Prostate gland (tissue), 2 donors: ENCODE results near the gene STK25. TPM values are rescaled to one million over a fixed set of nuclear protein-coding genes. Genes with fewer than 3 reads are reported as not detected.
"Not testable (repeated sequence)": the region's sequence is repeated elsewhere in the genome, so short reads cannot be mapped to it uniquely, and the experiment has no call there.

Experiments
- DNase-seq: peaks from one replicate; pipeline ENCODE4 v3.0.0-alpha.2; 2019; ENCODE audit warnings: low spot score
- H3K27ac ChIP-seq, 2 donors: fragments of 200-600 bp; sonication (generic); 2 replicates each; pipeline ENCODE4 v1.5.1; 2017 to 2019
- H3K27me3 ChIP-seq: fragments of 200-600 bp; sonication (generic); replicated peaks from 2 replicates; pipeline ENCODE4 v1.5.1; 2019; ENCODE audit not compliant: insufficient read depth
- H3K36me3 ChIP-seq, 2 donors: fragments of 200-600 bp; sonication (generic); 1 replicate in 1 of 2; 2 replicates in 1 of 2; pipeline versions ENCODE4 v1.5.1 to v1.8.1; 2017 to 2019
- H3K4me1 ChIP-seq: fragments of 200-600 bp; sonication (generic); replicated peaks from 2 replicates; pipeline ENCODE4 v1.5.1; 2019
- H3K4me3 ChIP-seq, 2 donors: fragments of 200-600 bp; sonication (generic); 2 replicates each; pipeline ENCODE4 v1.5.1; 2017 to 2019
- H3K9me3 ChIP-seq: fragments of 200-600 bp; sonication (generic); 2 replicates; pipeline ENCODE4 v1.5.1; 2017
- POLR2A ChIP-seq: fragments of 450-650 bp; IDR thresholded peaks from one replicate; pipeline ENCODE4 v1.6.1; 2016; ENCODE audit warnings: antibody characterized with exemption, mild to moderate bottlenecking
- POLR2AphosphoS5 ChIP-seq: sonication (generic); formaldehyde crosslinking; IDR thresholded peaks from one replicate; pipeline ENCODE4 v1.6.1; 2017; ENCODE audit warnings: antibody characterized with exemption
- WGBS: methylation state at CpG from one replicate; pipeline ENCODE4 v1.1.5; 2018; 5-methylcytosine and 5-hydroxymethylcytosine counted together
- intact Hi-C: fragments of 100-400 bp; cut with DNase I; formaldehyde crosslinking; loops from one replicate; pipeline ENCODE4 v1.14.2; 2022
- total RNA-seq, 2 donors: library from RNA; depleted of rRNA; stranded (reverse); fragments of >200 nt; gene quantifications; one replicate each; pipeline ENCODE4 v1.1.0, GENCODE V29; 2016
- TF ChIP-seq, protein P1 (sequence below), 4 experiments: fragments of 200-600 bp in 2 of 4; fragments of 450-650 bp in 2 of 4; sonication (generic) in 2 of 4; IDR thresholded peaks; 1 replicate in 3 of 4; 2 replicates in 1 of 4; pipeline ENCODE4 v1.5.1; 2016 to 2019; ENCODE audit warnings: antibody characterized with exemption in 4 of 4, mild to moderate bottlenecking in 2 of 4, moderate library complexity in 2 of 4

Gene STK25
- total RNA-seq, 2 donors from 2014 or later = 169 to 235 TPM

DNA sequence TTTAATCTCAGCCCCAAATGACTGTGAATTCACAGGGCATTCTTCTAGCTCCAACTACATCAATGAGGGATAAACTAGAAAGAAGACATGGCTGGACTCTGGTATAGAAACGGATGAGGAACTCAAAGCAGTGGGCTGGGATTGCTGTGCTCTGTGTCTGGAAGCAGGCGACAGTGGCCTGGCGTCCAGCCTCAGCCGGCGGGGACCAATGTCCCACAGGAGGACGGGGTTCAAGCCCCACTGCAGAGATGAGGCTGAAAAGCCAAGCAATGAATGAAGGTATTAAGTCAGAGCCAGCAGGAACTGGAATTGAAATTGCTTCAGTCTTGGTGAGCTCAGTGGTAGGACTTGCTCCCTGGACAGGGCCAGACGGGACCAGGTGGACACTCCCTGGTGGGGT is 25.9 kb upstream of the STK25 start:
- H3K36me3 ChIP-seq = no peaks in the 10 kb centered on the region
- H3K4me3 ChIP-seq = no peak overlapping the region
- TF ChIP-seq, protein P1, sequence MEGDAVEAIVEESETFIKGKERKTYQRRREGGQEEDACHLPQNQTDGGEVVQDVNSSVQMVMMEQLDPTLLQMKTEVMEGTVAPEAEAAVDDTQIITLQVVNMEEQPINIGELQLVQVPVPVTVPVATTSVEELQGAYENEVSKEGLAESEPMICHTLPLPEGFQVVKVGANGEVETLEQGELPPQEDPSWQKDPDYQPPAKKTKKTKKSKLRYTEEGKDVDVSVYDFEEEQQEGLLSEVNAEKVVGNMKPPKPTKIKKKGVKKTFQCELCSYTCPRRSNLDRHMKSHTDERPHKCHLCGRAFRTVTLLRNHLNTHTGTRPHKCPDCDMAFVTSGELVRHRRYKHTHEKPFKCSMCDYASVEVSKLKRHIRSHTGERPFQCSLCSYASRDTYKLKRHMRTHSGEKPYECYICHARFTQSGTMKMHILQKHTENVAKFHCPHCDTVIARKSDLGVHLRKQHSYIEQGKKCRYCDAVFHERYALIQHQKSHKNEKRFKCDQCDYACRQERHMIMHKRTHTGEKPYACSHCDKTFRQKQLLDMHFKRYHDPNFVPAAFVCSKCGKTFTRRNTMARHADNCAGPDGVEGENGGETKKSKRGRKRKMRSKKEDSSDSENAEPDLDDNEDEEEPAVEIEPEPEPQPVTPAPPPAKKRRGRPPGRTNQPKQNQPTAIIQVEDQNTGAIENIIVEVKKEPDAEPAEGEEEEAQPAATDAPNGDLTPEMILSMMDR (IDR thresholded peaks at IDR 0.05) = no peak
- TF ChIP-seq POLR2AphosphoS5 (no peak), POLR2A (no peak)
- H3K27ac ChIP-seq = no peak overlapping the region
- H3K4me1 ChIP-seq = no peaks in the 10 kb centered on the region
- intact Hi-C loops = no loop called here
- H3K27me3 ChIP-seq = no peaks in the 10 kb centered on the region
- 93% methylated on average over 7 of the region's 7 CpGs for WGBS
- no peaks in the 10 kb centered on the region for H3K9me3 ChIP-seq
- no peak for DNase-seq

DNA sequence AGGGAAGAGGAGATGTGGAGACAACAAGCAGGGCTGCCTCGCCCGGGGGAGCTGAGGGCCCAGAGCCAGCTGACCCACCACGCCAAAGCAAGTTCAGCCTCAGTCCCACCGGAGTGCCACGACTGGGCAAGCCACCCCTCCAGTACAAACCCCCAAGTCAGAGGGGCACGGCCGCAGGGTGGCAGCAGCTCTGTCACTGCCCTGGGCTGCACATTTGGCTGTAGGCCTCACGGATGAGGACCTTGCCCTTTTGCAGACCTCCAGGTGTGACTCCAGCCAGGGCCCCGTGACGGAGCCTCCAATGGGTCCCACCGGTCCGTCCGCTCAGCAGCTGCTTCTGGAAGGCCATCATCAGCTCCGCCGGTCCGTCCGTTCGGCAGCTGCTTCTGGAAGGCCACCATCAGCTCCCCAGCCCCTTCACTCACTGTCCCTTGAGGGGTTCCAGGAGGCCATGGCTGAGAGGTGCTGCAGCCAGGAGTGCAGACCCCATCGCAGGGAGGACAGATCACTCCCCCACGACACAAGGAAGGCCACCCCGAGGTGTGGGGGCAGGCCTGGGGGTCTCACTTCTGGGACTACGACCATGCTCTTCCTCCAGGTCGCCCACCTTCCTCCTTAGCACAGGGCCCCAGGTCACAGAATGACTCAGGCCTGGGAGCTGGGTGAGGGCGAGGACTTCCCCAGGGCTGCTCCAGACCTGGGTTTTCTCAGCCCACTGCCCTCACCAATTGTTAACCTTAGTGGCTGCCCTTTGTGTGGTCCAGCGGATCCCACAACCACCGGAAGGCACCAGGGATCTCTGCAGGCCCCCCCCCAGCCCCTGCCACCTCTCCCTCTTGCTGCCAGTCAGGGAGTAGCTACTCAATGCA is 24.6 kb upstream of the STK25 start:
- Histone ChIP-seq H3K36me3 (no peaks in the 10 kb centered on the region), H3K4me1 (no peaks in the 10 kb centered on the region), H3K4me3 (no peak overlapping the region), H3K9me3 (no peaks in the 10 kb centered on the region), H3K27me3 (no peaks in the 10 kb centered on the region), H3K27ac (no peak overlapping the region)
- intact Hi-C loops = no loop called here
- no peak for TF ChIP-seq POLR2AphosphoS5
- TF ChIP-seq POLR2A = no peak
- TF ChIP-seq, protein P1 (IDR thresholded peaks at IDR 0.05) = no peak
- no peak for DNase-seq
- WGBS = 92% methylated on average over 26 of the region's 26 CpGs

DNA sequence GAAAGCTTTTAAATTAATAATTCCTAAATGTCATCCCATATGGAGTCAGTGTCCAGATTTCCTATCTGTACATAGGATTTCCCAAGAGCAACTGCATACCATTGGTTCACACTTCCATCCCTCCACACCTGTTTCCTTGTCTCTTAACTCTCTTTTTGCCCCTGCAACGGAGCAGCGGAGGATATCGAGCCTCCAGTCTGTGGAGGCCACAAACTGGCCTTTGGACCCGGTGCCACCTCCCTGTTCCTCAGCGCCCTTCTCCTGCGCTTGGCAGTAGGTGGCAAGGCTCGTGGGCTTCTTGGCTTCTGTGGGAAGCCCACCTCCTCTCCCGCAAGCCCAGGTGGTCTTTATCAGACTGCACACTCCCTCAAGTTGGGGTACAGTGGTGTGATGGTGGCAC is 23.8 kb upstream of the STK25 start:
- Histone ChIP-seq H3K4me1 (no peaks in the 10 kb centered on the region), H3K4me3 (no peak overlapping the region), H3K9me3 (no peaks in the 10 kb centered on the region), H3K36me3 (no peaks in the 10 kb centered on the region), H3K27ac (no peak overlapping the region), H3K27me3 (no peaks in the 10 kb centered on the region)
- intact Hi-C loops = no loop called here
- WGBS = 93% methylated on average over 8 of the region's 8 CpGs
- TF ChIP-seq, protein P1 (IDR thresholded peaks at IDR 0.05) = no peak
- no peak for TF ChIP-seq POLR2AphosphoS5
- TF ChIP-seq POLR2A = no peak
- no peak for DNase-seq

DNA sequence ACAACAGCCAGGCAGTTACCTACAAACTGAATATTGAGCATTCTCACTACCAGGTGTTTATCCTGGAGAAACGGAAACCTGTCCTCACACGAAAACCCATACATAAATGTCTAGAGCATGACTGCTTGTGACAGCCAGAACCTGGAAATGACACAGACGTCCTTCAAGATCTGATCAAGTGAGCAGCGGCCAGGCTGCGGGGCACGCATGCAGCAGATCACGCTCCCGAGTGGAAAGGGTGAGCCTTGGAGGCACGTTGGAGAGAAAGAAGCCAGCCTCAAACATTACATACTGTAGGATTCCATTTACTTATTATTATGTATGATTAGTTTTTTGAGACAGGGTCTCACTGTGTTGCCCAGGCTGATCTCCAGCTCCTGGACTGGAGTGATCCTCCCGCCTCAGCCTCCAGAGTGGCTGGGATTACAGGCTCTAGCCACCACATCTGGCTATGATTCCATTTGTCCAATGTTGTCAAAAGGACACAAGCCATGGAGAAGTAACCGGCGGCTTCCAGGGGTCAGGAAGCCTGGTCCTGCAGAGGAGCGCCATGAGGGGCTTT is 22.9 kb upstream of the STK25 start:
- Histone ChIP-seq H3K36me3 (no peaks in the 10 kb centered on the region), H3K27ac (no peak overlapping the region), H3K27me3 (no peaks in the 10 kb centered on the region), H3K4me1 (no peaks in the 10 kb centered on the region), H3K9me3 (no peaks in the 10 kb centered on the region), H3K4me3 (no peak overlapping the region)
- 61% methylated on average over 13 of the region's 13 CpGs for WGBS
- intact Hi-C loops = no loop called here
- TF ChIP-seq POLR2A = no peak
- TF ChIP-seq, protein P1 (IDR thresholded peaks at IDR 0.05) = no peak
- TF ChIP-seq POLR2AphosphoS5 = no peak
- DNase-seq = no peak

DNA sequence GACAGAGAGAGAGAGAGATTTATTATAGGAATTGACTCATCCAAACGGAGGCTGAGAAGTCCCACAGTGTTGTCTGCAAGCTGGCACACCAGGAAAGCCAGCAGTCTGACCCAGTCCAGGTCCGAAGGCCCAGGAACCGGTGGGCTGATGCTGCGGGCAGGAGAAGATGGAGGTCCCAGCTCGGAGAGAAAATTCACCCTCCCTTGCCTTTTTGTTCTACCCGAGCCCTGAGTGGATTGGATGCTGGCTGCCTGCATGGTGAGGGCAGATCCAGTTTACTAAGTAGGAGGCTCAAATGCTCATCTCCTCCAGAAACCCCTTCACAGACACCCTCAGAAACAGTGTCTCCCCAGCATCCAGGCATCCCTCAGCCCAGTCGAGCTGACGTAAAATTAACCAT is 22.2 kb upstream of the STK25 start:
- no peaks in the 10 kb centered on the region for H3K4me1 ChIP-seq
- H3K27me3 ChIP-seq = no peaks in the 10 kb centered on the region
- no peak overlapping the region for H3K27ac ChIP-seq
- H3K36me3 ChIP-seq = no peaks in the 10 kb centered on the region
- WGBS = 60% methylated on average over 8 of the region's 8 CpGs
- no peak for DNase-seq
- intact Hi-C loops = no loop called here
- no peaks in the 10 kb centered on the region for H3K9me3 ChIP-seq
- TF ChIP-seq, protein P1 (IDR thresholded peaks at IDR 0.05) = no peak
- TF ChIP-seq POLR2A = no peak
- TF ChIP-seq POLR2AphosphoS5 = no peak
- no peak overlapping the region for H3K4me3 ChIP-seq

DNA sequence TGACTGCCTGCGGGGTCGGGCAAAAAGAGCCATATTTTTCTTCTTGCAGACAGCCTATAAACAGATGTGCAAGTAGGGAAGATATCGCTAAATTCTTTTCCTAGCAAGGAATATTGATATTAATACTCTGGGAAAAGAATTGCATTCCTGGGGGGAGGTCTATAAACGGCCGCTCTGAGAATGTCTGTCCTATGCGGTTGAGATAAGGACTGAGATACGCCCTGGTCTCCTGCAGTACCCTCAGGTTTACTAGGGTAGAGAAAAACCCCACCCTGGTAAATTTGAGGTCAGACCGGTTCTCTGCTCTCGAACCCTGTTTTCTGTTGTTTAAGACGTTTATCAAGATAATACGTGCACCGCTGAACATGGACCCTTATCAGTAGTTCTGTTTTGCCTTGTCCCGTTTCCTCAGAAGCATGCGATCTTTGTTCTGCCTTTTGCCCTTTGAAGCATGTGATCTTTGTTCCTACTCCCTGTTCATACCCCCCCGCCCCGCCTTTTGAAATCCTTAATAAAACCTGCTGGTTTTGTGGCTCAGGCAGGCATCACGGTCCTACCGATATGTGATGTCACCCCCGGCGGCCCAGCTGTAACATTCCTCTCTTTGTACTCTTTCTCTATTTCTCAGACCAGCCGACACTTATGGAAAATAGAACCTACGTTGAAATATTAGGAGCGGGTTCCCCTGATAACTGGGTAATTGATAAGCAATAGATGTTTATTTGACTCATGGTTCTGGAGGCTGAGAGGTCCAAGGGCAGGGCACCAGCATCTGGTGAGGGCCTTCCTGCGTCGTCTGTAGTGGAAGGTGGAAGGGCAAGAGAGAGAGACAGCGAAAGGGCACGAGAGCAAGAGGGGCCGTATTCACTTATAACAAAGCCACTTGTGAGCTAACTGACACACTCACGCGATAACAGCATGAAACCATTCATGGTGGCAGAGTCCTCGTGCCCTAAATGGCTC is 17.7 kb upstream of the STK25 start:
- 94% methylated on average over 31 of the region's 31 CpGs for WGBS
- H3K36me3 ChIP-seq, H3K4me1 ChIP-seq, H3K9me3 ChIP-seq, H3K27me3 ChIP-seq, intact Hi-C loops, H3K27ac ChIP-seq, DNase-seq, H3K4me3 ChIP-seq: not testable (repeated sequence)
